Measurements from ENCODE around the gene LTB. TPM values are rescaled to one million over a fixed set of nuclear protein-coding genes. Genes with fewer than 3 reads are reported as not detected.
A peak's percentile ranks its signal among the peaks of the same experiment; 100 is the strongest.

Gene LTB
- polyA plus RNA-seq, result 10 to 100 TPM in 1 of 4 donors, 1 to 10 TPM in 3; 4.0 to 19.7 (median 8.0) TPM
- long read RNA-seq, donor 1, transcript LTB-211 (3 exons, 853 nt), result minor isoform, 7 of 26 reads
- long read RNA-seq, donor 1, transcript LTB-210 (4 exons, 897 nt), result major isoform, 18 of 26 reads
- long read RNA-seq, donor 1, partial matches to known transcripts, result 0 of 26 reads
- long read RNA-seq, donor 1, other reads (novel, unspliced or antisense), result 0 of 26 reads
- long read RNA-seq, donor 2, transcript LTB-210 (4 exons, 897 nt), result major isoform, 7 of 11 reads
- long read RNA-seq, donor 2, partial matches to known transcripts, result 0 of 11 reads
- long read RNA-seq, donor 2, other reads (novel, unspliced or antisense), result 0 of 11 reads
- long read RNA-seq, donor 3, transcript LTB-210 (4 exons, 897 nt), result major isoform, 19 of 28 reads
- long read RNA-seq, donor 3, transcript LTB-211 (3 exons, 853 nt), result minor isoform, 9 of 28 reads
- long read RNA-seq, donor 3, partial matches to known transcripts, result 0 of 28 reads
- long read RNA-seq, donor 3, other reads (novel, unspliced or antisense), result 0 of 28 reads
- long read RNA-seq, donor 4, result 0 reads
- long read RNA-seq, donor 5, partial matches to known transcripts, result 5 of 12 reads
- long read RNA-seq, donor 5, other reads (novel, unspliced or antisense), result 0 of 12 reads
- long read RNA-seq, donor 6, transcript LTB-211 (3 exons, 853 nt), result major isoform, 5 of 14 reads
- long read RNA-seq, donor 6, partial matches to known transcripts, result 5 of 14 reads
- long read RNA-seq, donor 6, other reads (novel, unspliced or antisense), result 0 of 14 reads
- long read RNA-seq, donor 7, partial matches to known transcripts, result 0 of 1 reads
- long read RNA-seq, donor 7, other reads (novel, unspliced or antisense), result 0 of 1 reads
- long read RNA-seq, donor 8, partial matches to known transcripts, result 0 of 5 reads
- long read RNA-seq, donor 8, other reads (novel, unspliced or antisense), result 0 of 5 reads
- long read RNA-seq, donor 9, partial matches to known transcripts, result 0 of 4 reads
- long read RNA-seq, donor 9, other reads (novel, unspliced or antisense), result 0 of 4 reads
- long read RNA-seq, donor 10, transcript LTB-210 (4 exons, 897 nt), result major isoform, 8 of 34 reads
- long read RNA-seq, donor 10, partial matches to known transcripts, result 23 of 34 reads
- long read RNA-seq, donor 10, other reads (novel, unspliced or antisense), result 0 of 34 reads

- Histone ChIP-seq H3K9me3 (ENCODE audit: control insufficient read depth in 2 of 2, insufficient read depth in 1 of 2, low read depth in 1 of 2, low read length in 1 of 2) (peaks cover 0 to 4% of the 10 kb centered on the region in 2 donors), H3K27ac (ENCODE audit: low read depth in 1 of 3, low read length in 2 of 3) (peak within 1 kb of the TSS; percentile 43 to 84 (median 59)), H3K36me3 (ENCODE audit: control insufficient read depth in 3 of 3, insufficient read depth in 2 of 3, low read depth in 1 of 3, low read length in 3 of 3) (no peaks in the 10 kb centered on the region), H3K4me1 (ENCODE audit: control insufficient read depth in 3 of 3, insufficient read depth in 2 of 3, low read depth in 1 of 3, low read length in 2 of 3) (peaks cover 0 to 9% (median 0%) of the 10 kb centered on the region in 3 donors), H3K4me3 (ENCODE audit: low read depth in 1 of 3, low read length in 3 of 3) (peak within 1 kb of the TSS; percentile 60 to 71 (median 71)), H3K27me3 (ENCODE audit: control insufficient read depth in 3 of 3, insufficient read depth in 3 of 3, low read length in 3 of 3) (peaks cover 0 to 13% (median 0%) of the 10 kb centered on the region in 3 donors)
- FAIRE-seq (no peak), DNase-seq (no peak)
- WGBS, 3 donors, result 49 to 50% (median 49%) methylated on average over 3 of the region's 3 CpGs
Observed at GRCh38 chr6:31582230-31582643, at the start of gene LTB. Gene LTB (minus strand): TSS chr6:31582424. CDS start chr6:31582417, 7 bp downstream.

- Histone ChIP-seq H3K9me3 (ENCODE audit: control insufficient read depth in 2 of 2, insufficient read depth in 1 of 2, low read depth in 1 of 2, low read length in 1 of 2) (no peaks in the 10 kb centered on the region), H3K36me3 (ENCODE audit: control insufficient read depth in 3 of 3, insufficient read depth in 2 of 3, low read depth in 1 of 3, low read length in 3 of 3) (peaks cover 56 to 98% (median 74%) of the 10 kb centered on the region in 3 donors), H3K27me3 (ENCODE audit: control insufficient read depth in 3 of 3, insufficient read depth in 3 of 3, low read length in 3 of 3) (no peaks in the 10 kb centered on the region), H3K4me1 (ENCODE audit: control insufficient read depth in 3 of 3, insufficient read depth in 2 of 3, low read depth in 1 of 3, low read length in 2 of 3) (no peaks in the 10 kb centered on the region), H3K4me3 (ENCODE audit: low read depth in 1 of 3, low read length in 3 of 3) (no peak overlapping the region), H3K27ac (ENCODE audit: low read depth in 1 of 3, low read length in 2 of 3) (no peak overlapping the region)
- DNase-seq, result no peak
- 86 to 92% (median 89%) methylated on average over 31 to 32 of the region's 32 CpGs for WGBS, 3 donors
- no peak for FAIRE-seq
Observed at GRCh38 chr6:31631681-31632278, 49.6 kb upstream of the LTB start.

GRCh38 chr6:31631209-31631608, 49.0 kb upstream of the LTB start:
- Histone ChIP-seq H3K27me3 (ENCODE audit: control insufficient read depth in 3 of 3, insufficient read depth in 3 of 3, low read length in 3 of 3) (no peaks in the 10 kb centered on the region), H3K4me3 (ENCODE audit: low read depth in 1 of 3, low read length in 3 of 3) (no peak overlapping the region), H3K4me1 (ENCODE audit: control insufficient read depth in 3 of 3, insufficient read depth in 2 of 3, low read depth in 1 of 3, low read length in 2 of 3) (no peaks in the 10 kb centered on the region), H3K36me3 (ENCODE audit: control insufficient read depth in 3 of 3, insufficient read depth in 2 of 3, low read depth in 1 of 3, low read length in 3 of 3) (peaks cover 59 to 98% (median 71%) of the 10 kb centered on the region in 3 donors), H3K27ac (ENCODE audit: low read depth in 1 of 3, low read length in 2 of 3) (no peak overlapping the region), H3K9me3 (ENCODE audit: control insufficient read depth in 2 of 2, insufficient read depth in 1 of 2, low read depth in 1 of 2, low read length in 1 of 2) (no peaks in the 10 kb centered on the region)
- WGBS, 3 donors, result 89 to 93% (median 91%) methylated on average over 15 to 16 of the region's 16 CpGs
- FAIRE-seq (no peak), DNase-seq (no peak)

- DNase-seq (no peak), FAIRE-seq (no peak)
- no peak overlapping the region for H3K27ac ChIP-seq (ENCODE audit: low read depth in 1 of 3, low read length in 2 of 3)
- H3K27me3 ChIP-seq (ENCODE audit: control insufficient read depth in 3 of 3, insufficient read depth in 3 of 3, low read length in 3 of 3), result no peaks in the 10 kb centered on the region
- WGBS, 3 donors, result 91 to 94% (median 92%) methylated on average over 25 of the region's 25 CpGs
- no peaks in the 10 kb centered on the region for H3K4me1 ChIP-seq (ENCODE audit: control insufficient read depth in 3 of 3, insufficient read depth in 2 of 3, low read depth in 1 of 3, low read length in 2 of 3)
- H3K36me3 ChIP-seq (ENCODE audit: control insufficient read depth in 3 of 3, insufficient read depth in 2 of 3, low read depth in 1 of 3, low read length in 3 of 3), result peaks cover 55 to 98% (median 73%) of the 10 kb centered on the region in 3 donors
- no peaks in the 10 kb centered on the region for H3K9me3 ChIP-seq (ENCODE audit: control insufficient read depth in 2 of 2, insufficient read depth in 1 of 2, low read depth in 1 of 2, low read length in 1 of 2)
- H3K4me3 ChIP-seq (ENCODE audit: low read depth in 1 of 3, low read length in 3 of 3), result no peak overlapping the region
Observed at GRCh38 chr6:31630177-31630934, 48.1 kb upstream of the LTB start.

GRCh38 chr6:31629014-31629413, 46.8 kb upstream of the LTB start:
- Histone ChIP-seq H3K4me1 (ENCODE audit: control insufficient read depth in 3 of 3, insufficient read depth in 2 of 3, low read depth in 1 of 3, low read length in 2 of 3) (no peaks in the 10 kb centered on the region), H3K36me3 (ENCODE audit: control insufficient read depth in 3 of 3, insufficient read depth in 2 of 3, low read depth in 1 of 3, low read length in 3 of 3) (peaks cover 45 to 98% (median 69%) of the 10 kb centered on the region in 3 donors), H3K27me3 (ENCODE audit: control insufficient read depth in 3 of 3, insufficient read depth in 3 of 3, low read length in 3 of 3) (no peaks in the 10 kb centered on the region), H3K9me3 (ENCODE audit: control insufficient read depth in 2 of 2, insufficient read depth in 1 of 2, low read depth in 1 of 2, low read length in 1 of 2) (no peaks in the 10 kb centered on the region), H3K4me3 (ENCODE audit: low read depth in 1 of 3, low read length in 3 of 3) (no peak overlapping the region), H3K27ac (ENCODE audit: low read depth in 1 of 3, low read length in 2 of 3) (no peak overlapping the region)
- DNase-seq (no peak), FAIRE-seq (no peak)
- 89 to 92% (median 89%) methylated on average over 7 of the region's 7 CpGs for WGBS, 3 donors

GRCh38 chr6:31627690-31628287, 45.6 kb upstream of the LTB start:
- FAIRE-seq (no peak), DNase-seq (no peak)
- WGBS, 3 donors, result 91 to 98% (median 96%) methylated on average over 13 to 19 of the region's 19 CpGs
- Histone ChIP-seq H3K4me1 (ENCODE audit: control insufficient read depth in 3 of 3, insufficient read depth in 2 of 3, low read depth in 1 of 3, low read length in 2 of 3) (no peaks in the 10 kb centered on the region), H3K27me3 (ENCODE audit: control insufficient read depth in 3 of 3, insufficient read depth in 3 of 3, low read length in 3 of 3) (no peaks in the 10 kb centered on the region), H3K27ac (ENCODE audit: low read depth in 1 of 3, low read length in 2 of 3) (no peak overlapping the region), H3K9me3 (ENCODE audit: control insufficient read depth in 2 of 2, insufficient read depth in 1 of 2, low read depth in 1 of 2, low read length in 1 of 2) (no peaks in the 10 kb centered on the region), H3K4me3 (ENCODE audit: low read depth in 1 of 3, low read length in 3 of 3) (no peak overlapping the region), H3K36me3 (ENCODE audit: control insufficient read depth in 3 of 3, insufficient read depth in 2 of 3, low read depth in 1 of 3, low read length in 3 of 3) (peaks cover 42 to 97% (median 61%) of the 10 kb centered on the region in 3 donors)

- DNase-seq (no peak), FAIRE-seq (no peak)
- Histone ChIP-seq H3K4me3 (ENCODE audit: low read depth in 1 of 3, low read length in 3 of 3) (no peak overlapping the region), H3K4me1 (ENCODE audit: control insufficient read depth in 3 of 3, insufficient read depth in 2 of 3, low read depth in 1 of 3, low read length in 2 of 3) (peaks cover 0 to 5% (median 0%) of the 10 kb centered on the region in 3 donors), H3K36me3 (ENCODE audit: control insufficient read depth in 3 of 3, insufficient read depth in 2 of 3, low read depth in 1 of 3, low read length in 3 of 3) (peaks cover 42 to 95% (median 55%) of the 10 kb centered on the region in 3 donors), H3K27ac (ENCODE audit: low read depth in 1 of 3, low read length in 2 of 3) (no peak overlapping the region), H3K9me3 (ENCODE audit: control insufficient read depth in 2 of 2, insufficient read depth in 1 of 2, low read depth in 1 of 2, low read length in 1 of 2) (no peaks in the 10 kb centered on the region), H3K27me3 (ENCODE audit: control insufficient read depth in 3 of 3, insufficient read depth in 3 of 3, low read length in 3 of 3) (no peaks in the 10 kb centered on the region)
- WGBS, 3 donors, result 91 to 97% (median 94%) methylated on average over 10 of the region's 10 CpGs
Observed at GRCh38 chr6:31626952-31627351, 44.7 kb upstream of the LTB start.

Measured in small intestine (tissue), 16 donors.